H1 (cell line): ENCODE results near the gene LHX2. TPM values are rescaled to one million over a fixed set of nuclear protein-coding genes. Genes with fewer than 3 reads are reported as not detected.

Experiments used
- CTCF ChIA-PET: fragments of 300-600 bp; sonication (Branson Sonifier 250); formaldehyde crosslinking; loops from one replicate; lab custom pipeline; 2021; ENCODE audit not compliant: partially characterized antibody; lab: Charles Lee
- POLR2A ChIA-PET: fragments of 300-600 bp; sonication (Branson Sonifier 250); formaldehyde crosslinking; loops from one replicate; lab custom pipeline; 2021; ENCODE audit warnings: inconsistent platforms; ENCODE audit not compliant: partially characterized antibody; lab: Charles Lee
- DNase-seq, 2 experiments: peaks; one replicate each; pipeline versions ENCODE4 v3.0.0 to v3.0.0-alpha.2; 2010 to 2022; ENCODE audit warnings: low spot score in 2 of 2, low read depth in 1 of 2, mixed read lengths in 1 of 2
- FAIRE-seq: peaks from 2 replicates; lab custom pipeline; 2011; peaks lifted over from hg19 to GRCh38; lab: Jason Lieb, UNC
- H2AFZ ChIP-seq: 2 replicates; pipeline ENCODE4 v1.8.1; 2012; ENCODE audit warnings: low read length, inconsistent platforms
- H2AK5ac ChIP-seq: 2 replicates; pipeline ENCODE4 v1.6.1; 2013; ENCODE audit warnings: low read depth, low read length
- H2BK120ac ChIP-seq: replicated peaks from 2 replicates; pipeline ENCODE3; 2013; ENCODE audit warnings: low read depth, low read length, inconsistent platforms
- H2BK12ac ChIP-seq: 2 replicates; pipeline ENCODE4 v1.6.1; 2013; ENCODE audit warnings: low read depth, low read length
- H2BK15ac ChIP-seq: 2 replicates; pipeline ENCODE4 v1.6.1; 2013; ENCODE audit warnings: low read length
- H2BK20ac ChIP-seq: 2 replicates; pipeline ENCODE4 v1.6.1; 2013; ENCODE audit warnings: low read length
- H2BK5ac ChIP-seq: 2 replicates; pipeline ENCODE4 v1.6.1; 2013; ENCODE audit warnings: low read depth, low read length
- H3K14ac ChIP-seq: 2 replicates; pipeline ENCODE4 v1.6.1; 2013; ENCODE audit warnings: inconsistent platforms; ENCODE audit not compliant: insufficient read length
- H3K18ac ChIP-seq: 2 replicates; pipeline ENCODE4 v1.6.1; 2013; ENCODE audit warnings: low read length; ENCODE audit errors: extremely low read depth
- H3K23ac ChIP-seq: 2 replicates; pipeline ENCODE4 v1.6.1; 2013; ENCODE audit warnings: inconsistent platforms; ENCODE audit not compliant: insufficient read length
- H3K23me2 ChIP-seq: 2 replicates; pipeline ENCODE4 v1.6.1; 2013; ENCODE audit warnings: low read depth, low read length
- H3K27ac ChIP-seq: 2 replicates; pipeline ENCODE4 v1.6.1; 2011; ENCODE audit warnings: low read depth, low read length, inconsistent platforms
- H3K27me3 ChIP-seq, 4 experiments: replicated peaks in 1 of 4; 1 replicate in 1 of 4; 2 replicates in 3 of 4; pipeline versions ENCODE4 v1.6.1 to v1.8.1; 2011 to 2013; ENCODE audit warnings: low read length in 3 of 4, mild to moderate bottlenecking in 3 of 4, inconsistent platforms in 2 of 4, mixed read lengths in 2 of 4, moderate library complexity in 1 of 4; ENCODE audit not compliant: control insufficient read depth in 3 of 4, insufficient read depth in 3 of 4; ENCODE audit errors: extremely low read depth in 1 of 4
- H3K36me3 ChIP-seq, 4 experiments: 2 replicates each; pipeline versions ENCODE4 v1.6.1 to v1.8.1; 2011 to 2013; ENCODE audit warnings: mild to moderate bottlenecking in 4 of 4, low read length in 3 of 4, moderate library complexity in 2 of 4, control low read depth in 1 of 4, inconsistent platforms in 1 of 4; ENCODE audit not compliant: insufficient read depth in 4 of 4, control insufficient read depth in 2 of 4
- H3K4ac ChIP-seq: replicated peaks from 2 replicates; pipeline ENCODE3; 2013; ENCODE audit warnings: low read length, low read depth, mixed read lengths, inconsistent platforms; ENCODE audit not compliant: insufficient read length
- H3K4me1 ChIP-seq, 4 experiments: replicated peaks in 1 of 4; 1 replicate in 1 of 4; 2 replicates in 3 of 4; pipeline versions ENCODE4 v1.6.1 to v1.8.1; 2011 to 2013; ENCODE audit warnings: low read length in 3 of 4, inconsistent platforms in 2 of 4, mixed read lengths in 1 of 4; ENCODE audit not compliant: insufficient read depth in 4 of 4, control insufficient read depth in 3 of 4
- H3K4me2 ChIP-seq, 2 experiments: 2 replicates each; pipeline versions ENCODE4 v1.6.1 to v1.8.1; 2011 to 2013; ENCODE audit warnings: low read depth in 2 of 2, low read length in 2 of 2, control low read depth in 1 of 2, inconsistent platforms in 1 of 2, mild to moderate bottlenecking in 1 of 2; ENCODE audit not compliant: insufficient read depth in 1 of 2
- H3K4me3 ChIP-seq, 4 experiments: fragments of 200-600, 300-600 bp in 1 of 4; sonication (generic), shearing (Covaris generic), sonication (Bioruptor Twin) in 1 of 4; 2 replicates each; pipeline versions ENCODE4 v1.5.1 to v1.8.1; 2011 to 2016; ENCODE audit warnings: low read length in 4 of 4, low read depth in 3 of 4, control low read depth in 2 of 4, inconsistent platforms in 2 of 4, mild to moderate bottlenecking in 2 of 4, mixed read lengths in 1 of 4, moderate library complexity in 1 of 4; ENCODE audit not compliant: insufficient read depth in 2 of 4; ENCODE audit errors: extremely low read depth in 1 of 4
- H3K56ac ChIP-seq: replicated peaks from 2 replicates; pipeline ENCODE3; 2013; ENCODE audit warnings: low read depth, mild to moderate bottlenecking, mixed read lengths, low read length, inconsistent platforms; ENCODE audit not compliant: insufficient read length
- H3K79me1 ChIP-seq: 2 replicates; pipeline ENCODE4 v1.6.1; 2013; ENCODE audit warnings: low read depth, low read length, control low read depth
- H3K79me2 ChIP-seq, 2 experiments: 2 replicates each; pipeline versions ENCODE4 v1.6.1 to v1.8.1; 2012 to 2013; ENCODE audit warnings: low read length in 2 of 2, mild to moderate bottlenecking in 2 of 2, inconsistent platforms in 1 of 2; ENCODE audit not compliant: insufficient read depth in 2 of 2, control insufficient read depth in 1 of 2
- H3K9ac ChIP-seq, 4 experiments: replicated peaks in 1 of 4; 1 replicate in 1 of 4; 2 replicates in 3 of 4; pipeline versions ENCODE4 v1.6.1 to v1.8.1; 2011 to 2013; ENCODE audit warnings: low read depth in 3 of 4, low read length in 3 of 4, control low read depth in 2 of 4, mild to moderate bottlenecking in 2 of 4, moderate library complexity in 2 of 4, inconsistent platforms in 1 of 4; ENCODE audit errors: extremely low read depth in 1 of 4
- H3K9me3 ChIP-seq, 2 experiments: 2 replicates each; pipeline versions ENCODE4 v1.6.1 to v1.8.1; 2012 to 2013; ENCODE audit warnings: mild to moderate bottlenecking in 2 of 2, moderate library complexity in 2 of 2, control low read depth in 1 of 2, inconsistent platforms in 1 of 2, low read depth in 1 of 2, low read length in 1 of 2, mixed read lengths in 1 of 2; ENCODE audit not compliant: insufficient read depth in 2 of 2
- H4K20me1 ChIP-seq, 2 experiments: replicated peaks in 1 of 2; 2 replicates each; pipeline versions ENCODE3 to v1.8.1; 2011 to 2013; ENCODE audit warnings: inconsistent platforms in 2 of 2, low read length in 2 of 2, mild to moderate bottlenecking in 1 of 2; ENCODE audit not compliant: insufficient read depth in 2 of 2, control insufficient read depth in 1 of 2
- H4K5ac ChIP-seq: 2 replicates; pipeline ENCODE4 v1.6.1; 2013; ENCODE audit warnings: low read length, low read depth, mixed read lengths, inconsistent platforms; ENCODE audit not compliant: insufficient read length
- H4K8ac ChIP-seq: 2 replicates; pipeline ENCODE4 v1.8.0; 2013; ENCODE audit warnings: mild to moderate bottlenecking, moderate library complexity, low read length, inconsistent platforms; ENCODE audit not compliant: insufficient read depth; ENCODE audit errors: extremely low read depth
- H4K91ac ChIP-seq: replicated peaks from 2 replicates; pipeline ENCODE3; 2013; ENCODE audit warnings: low read length, mixed read lengths, inconsistent platforms; ENCODE audit not compliant: insufficient read length
- ASH2L ChIP-seq: fragments of 200-600, 300-600 bp; sonication (generic); IDR thresholded peaks from one replicate; pipeline ENCODE4 v1.7.1; 2017; ENCODE audit warnings: low read length
- BACH1 ChIP-seq: IDR thresholded peaks from 2 replicates; pipeline ENCODE4 v1.6.1; 2012; ENCODE audit warnings: low read length, improper control_type of control experiment
- CHD2 ChIP-seq: IDR thresholded peaks from 2 replicates; pipeline ENCODE4 v1.6.1; 2012; ENCODE audit warnings: low read length, improper control_type of control experiment
- JUND ChIP-seq: IDR thresholded peaks from 2 replicates; pipeline ENCODE4 v1.6.1; 2011; ENCODE audit warnings: mild to moderate bottlenecking, improper control_type of control experiment, low read length
- KDM4A ChIP-seq: IDR thresholded peaks from one replicate; pipeline ENCODE4 v1.7.1; 2012; ENCODE audit warnings: low read depth, mild to moderate bottlenecking, moderate library complexity, low read length, inconsistent platforms; ENCODE audit not compliant: severe bottlenecking
- POLR2A ChIP-seq, 2 experiments: IDR thresholded peaks; 1 replicate in 1 of 2; 2 replicates in 1 of 2; pipeline ENCODE4 v1.6.1; 2011; ENCODE audit warnings: low read depth in 2 of 2, low read length in 2 of 2, mild to moderate bottlenecking in 2 of 2; ENCODE audit errors: control extremely low read depth in 1 of 2
- TEAD4 ChIP-seq: IDR thresholded peaks from 2 replicates; pipeline ENCODE4 v1.6.1; 2012; ENCODE audit warnings: low read depth, low read length, inconsistent platforms, mixed read lengths
- USF2 ChIP-seq: IDR thresholded peaks from 2 replicates; pipeline ENCODE4 v1.6.1; 2011; ENCODE audit warnings: low read length, improper control_type of control experiment
- YY1 ChIP-seq: IDR thresholded peaks from 2 replicates; pipeline ENCODE4 v1.6.1; 2011; ENCODE audit warnings: low read depth, mild to moderate bottlenecking, low read length
- WGBS, 2 experiments: shearing (Covaris generic) in 1 of 2; methylation state at CpG; one replicate each; pipeline versions ENCODE4 v1.1.6 to v1.1.7; 2013 to 2015; ENCODE audit warnings: low lambda C conversion rate in 2 of 2, mixed read lengths in 2 of 2, inconsistent platforms in 1 of 2, low coverage in 1 of 2, missing lambda C conversion rate in 1 of 2; ENCODE audit not compliant: insufficient replicate concordance in 2 of 2, insufficient coverage in 1 of 2, insufficient read length in 1 of 2; ENCODE audit errors: extremely low coverage in 1 of 2, missing lambda C conversion rate in 1 of 2; 5-methylcytosine and 5-hydroxymethylcytosine counted together
- polyA plus RNA-seq, 7 experiments: library from polyadenylated mRNA; depleted of rRNA in 3 of 7; stranded (reverse) in 5 of 7; unstranded in 2 of 7; fragments of >200 nt in 5 of 7; fragments of 200-250 nt in 2 of 7; gene quantifications; 1 replicate in 5 of 7; 2 replicates in 1 of 7; 4 replicates in 1 of 7; pipeline versions ENCODE4 v1.2.1 to v1.2.3, GENCODE V29; 2011 to 2013; ENCODE audit warnings: missing spikeins in 2 of 7, mixed read lengths in 2 of 7
- total RNA-seq: library from RNA; stranded (reverse); fragmentation: NEBNext Ultra II Directional; extraction: Animal tissue kit (Norgen Biotek cat#: 25700); gene quantifications from 2 replicates; pipeline ENCODE4 v1.2.1, GENCODE V29; 2021

Gene LHX2
- total and polyA plus RNA-seq, 2 of the 8 experiments (the other 6 are each of a cell fraction or from before 2014, with no cell fraction given): 0.11 to 0.86 TPM

DNA sequence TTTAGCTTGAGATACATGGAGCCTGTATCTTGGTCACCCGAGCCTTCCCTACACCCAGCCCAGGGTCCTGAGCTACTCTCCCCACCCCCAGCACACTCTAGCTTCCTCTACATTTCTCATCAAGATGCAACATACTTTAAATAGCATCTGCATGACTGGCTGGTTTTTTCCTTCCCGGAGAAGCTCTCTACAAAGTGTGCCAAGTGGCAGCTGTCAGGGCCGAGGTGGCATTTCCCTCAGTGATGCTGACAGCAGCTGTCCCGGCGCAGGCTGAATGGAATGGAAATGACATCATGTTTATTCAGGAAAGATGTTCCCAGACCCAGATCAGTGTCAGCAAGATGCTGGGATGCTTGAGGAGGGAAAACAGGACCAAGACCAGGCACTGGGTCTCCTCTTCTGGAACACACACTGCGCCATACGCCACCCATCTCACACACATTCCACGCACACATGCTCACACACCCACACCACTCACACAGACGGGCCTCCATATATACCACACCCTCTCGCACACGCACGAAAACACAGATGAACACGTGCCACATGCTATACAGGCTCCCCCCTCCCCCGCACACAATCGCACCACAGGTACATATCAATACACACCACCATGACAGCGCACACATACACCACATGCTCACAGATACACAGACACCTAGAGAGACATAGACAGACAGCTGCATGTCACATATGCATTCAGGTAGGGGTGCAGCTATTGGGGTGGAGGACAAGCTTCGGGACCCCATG lies 67.8 kb downstream of the LHX2 start:
- H2BK5ac ChIP-seq: no peak overlapping the region
- H2BK120ac ChIP-seq: no peak overlapping the region
- H3K9ac ChIP-seq: no peak overlapping the region
- no peaks in the 10 kb centered on the region for H3K36me3 ChIP-seq
- no peaks in the 10 kb centered on the region for H3K4me1 ChIP-seq
- no peak overlapping the region for H4K91ac ChIP-seq
- H2BK15ac ChIP-seq: peak overlapping the region; percentile 21; the same call in 1 of the 2 replicates
- no peak overlapping the region for H3K4ac ChIP-seq
- H4K8ac ChIP-seq: no peak overlapping the region; the same call in 1 of the 2 replicates
- H2AFZ ChIP-seq: no peak overlapping the region
- no peak overlapping the region for H3K4me2 ChIP-seq
- H3K14ac ChIP-seq: peak overlapping the region; percentile 16
- H3K79me1 ChIP-seq: no peaks in the 10 kb centered on the region
- no peaks in the 10 kb centered on the region for H3K79me2 ChIP-seq
- no peak overlapping the region for H3K4me3 ChIP-seq
- peak overlapping the region; percentile 20 for H3K56ac ChIP-seq
- FAIRE-seq (no peak), DNase-seq (peak in 1 of 2 experiments; percentile 17)
- no peak overlapping the region for H3K27ac ChIP-seq
- H3K18ac ChIP-seq: no peak overlapping the region
- POLR2A ChIA-PET: no interaction called here
- H2BK20ac ChIP-seq: no peak overlapping the region; the same call in 1 of the 2 replicates
- H3K23me2 ChIP-seq: no peaks in the 10 kb centered on the region; the same call in 1 of the 2 replicates
- H4K20me1 ChIP-seq: no peaks in the 10 kb centered on the region
- whole genome bisulfite sequencing, 2 experiments: 84% methylated on average over 17 of the region's 17 CpGs; no CpG with 5 or more reads in 1 of the 2 experiments
- H2AK5ac ChIP-seq: no peak overlapping the region
- no peak overlapping the region for H4K5ac ChIP-seq
- no peak overlapping the region for H3K23ac ChIP-seq
- CTCF ChIA-PET: interaction anchor here (0.6 to 0.9 kb wide), 4 partner anchors 15 to 240 kb away, joined by 3 to 4 read pairs (median 4); no protein-coding TSS in a partner anchor
- H2BK12ac ChIP-seq: 0 out of 2 replicates have a peak overlapping the region, but pooled peaks have one; percentile 40
- H3K9me3 ChIP-seq: 0 out of 4 replicates have a peak, but pooled peaks cover 0 to 3% of the 10 kb centered on the region in 2 experiments
- no peaks in the 10 kb centered on the region for H3K27me3 ChIP-seq
- no peak for TF ChIP-seq ASH2L
- no peak for TF ChIP-seq USF2
- no peak for TF ChIP-seq KDM4A
- no peak for TF ChIP-seq BACH1
- no peak for TF ChIP-seq YY1
- no peak for TF ChIP-seq TEAD4
- no peak for TF ChIP-seq JUND
- no peak for TF ChIP-seq POLR2A (IDR thresholded peaks at IDR 0.05; ENCODE audit: control extremely low read depth in 1 of 2, low read depth in 2 of 2, low read length in 2 of 2)
- TF ChIP-seq CHD2: no peak
